GM10248 (cell line): ENCODE measurements around the gene ASIC2.

Experiments used
- CTCF ChIA-PET: fragments of 300-600 bp; sonication (Branson Sonifier 250); formaldehyde crosslinking; extraction: SDS; loops from one replicate; lab custom pipeline; 2021; ENCODE audit warnings: antibody characterized with exemption; lab: Yijun Ruan, JAX
- POLR2A ChIA-PET: fragments of 350-650 bp; sonication (Branson Sonifier 250); formaldehyde crosslinking; extraction: SDS; loops from one replicate; lab custom pipeline; 2020; ENCODE audit warnings: antibody characterized with exemption; lab: Yijun Ruan, JAX
- DNase-seq: peaks from one replicate; pipeline ENCODE4 v3.0.0; 2012; ENCODE audit errors: extremely low spot score
- TF ChIP-seq, protein P1 (sequence below): IDR thresholded peaks from 2 replicates; pipeline ENCODE4 v1.5.1; 2012; ENCODE audit warnings: mild to moderate bottlenecking, low read depth; ENCODE audit errors: extremely low read depth, missing control alignments, control extremely low read depth

ASIC2 gene

DNA sequence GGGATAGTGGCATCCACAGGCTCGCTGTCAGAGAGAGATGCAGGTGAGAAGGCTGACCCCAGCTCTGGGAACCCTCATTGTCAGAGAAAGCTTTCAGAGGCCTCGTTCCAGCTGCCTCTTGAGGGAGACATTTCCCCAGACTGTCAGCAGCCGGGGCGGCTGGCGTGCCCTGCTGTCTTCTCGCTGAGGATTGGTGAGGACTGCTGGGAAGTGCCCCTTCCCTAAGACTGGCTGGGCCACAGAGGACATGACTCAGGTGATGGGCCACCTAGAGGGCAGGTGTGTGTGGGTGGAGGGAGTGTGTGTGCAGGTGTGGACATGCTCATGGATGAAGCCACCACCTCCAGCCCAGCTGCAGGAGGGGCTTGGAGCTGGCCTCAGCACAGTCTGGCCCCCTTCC, 276.2 kb downstream of the ASIC2 start:
- TF ChIP-seq, protein P1, sequence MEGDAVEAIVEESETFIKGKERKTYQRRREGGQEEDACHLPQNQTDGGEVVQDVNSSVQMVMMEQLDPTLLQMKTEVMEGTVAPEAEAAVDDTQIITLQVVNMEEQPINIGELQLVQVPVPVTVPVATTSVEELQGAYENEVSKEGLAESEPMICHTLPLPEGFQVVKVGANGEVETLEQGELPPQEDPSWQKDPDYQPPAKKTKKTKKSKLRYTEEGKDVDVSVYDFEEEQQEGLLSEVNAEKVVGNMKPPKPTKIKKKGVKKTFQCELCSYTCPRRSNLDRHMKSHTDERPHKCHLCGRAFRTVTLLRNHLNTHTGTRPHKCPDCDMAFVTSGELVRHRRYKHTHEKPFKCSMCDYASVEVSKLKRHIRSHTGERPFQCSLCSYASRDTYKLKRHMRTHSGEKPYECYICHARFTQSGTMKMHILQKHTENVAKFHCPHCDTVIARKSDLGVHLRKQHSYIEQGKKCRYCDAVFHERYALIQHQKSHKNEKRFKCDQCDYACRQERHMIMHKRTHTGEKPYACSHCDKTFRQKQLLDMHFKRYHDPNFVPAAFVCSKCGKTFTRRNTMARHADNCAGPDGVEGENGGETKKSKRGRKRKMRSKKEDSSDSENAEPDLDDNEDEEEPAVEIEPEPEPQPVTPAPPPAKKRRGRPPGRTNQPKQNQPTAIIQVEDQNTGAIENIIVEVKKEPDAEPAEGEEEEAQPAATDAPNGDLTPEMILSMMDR = no peak
- no peak for DNase-seq
- ChIA-PET POLR2A (no interaction called here), CTCF (interaction anchor here (1.0 to 5.6 kb wide), 4 partner anchors 10 to 140 kb away, joined by 3 to 28 read pairs (median 4); no protein-coding TSS in a partner anchor)

DNA sequence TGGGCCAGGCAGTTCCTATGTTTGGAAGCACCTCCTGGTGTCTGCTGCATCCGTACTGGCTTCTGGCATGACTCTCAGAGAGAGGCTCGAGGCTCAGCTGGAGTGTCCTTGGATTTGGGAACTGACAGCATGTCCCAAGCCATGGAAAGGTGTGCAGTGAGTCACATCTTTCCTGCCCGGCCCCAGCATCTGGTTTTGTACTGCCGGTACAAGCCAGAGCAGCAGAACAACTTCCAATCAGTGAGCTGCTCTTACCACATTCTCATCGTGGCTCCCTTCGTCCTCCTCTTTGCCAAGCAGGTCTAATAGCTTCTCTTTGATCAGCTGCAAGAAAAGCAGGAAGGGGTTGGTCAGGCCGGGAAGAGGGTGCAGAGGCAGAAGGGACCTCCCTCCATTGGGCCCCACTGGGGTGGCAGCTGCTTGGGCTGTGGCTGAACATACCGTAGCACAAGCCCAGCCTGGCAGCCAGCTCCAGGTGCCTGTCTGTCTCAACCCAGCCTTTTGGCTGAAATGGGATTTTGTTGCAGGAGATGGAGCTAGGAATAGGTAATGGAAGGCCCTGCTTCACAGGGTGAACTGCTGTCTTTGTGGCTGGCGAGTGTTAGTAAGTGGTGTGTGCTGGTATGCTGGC, 277.3 kb downstream of the ASIC2 start:
- no peak for DNase-seq
- ChIA-PET CTCF (interaction anchor here (5.6 kb wide), 1 partner anchor 18 kb away, joined by 28 read pairs; no protein-coding TSS in a partner anchor), POLR2A (no interaction called here)
- TF ChIP-seq, protein P1 = no peak

DNA sequence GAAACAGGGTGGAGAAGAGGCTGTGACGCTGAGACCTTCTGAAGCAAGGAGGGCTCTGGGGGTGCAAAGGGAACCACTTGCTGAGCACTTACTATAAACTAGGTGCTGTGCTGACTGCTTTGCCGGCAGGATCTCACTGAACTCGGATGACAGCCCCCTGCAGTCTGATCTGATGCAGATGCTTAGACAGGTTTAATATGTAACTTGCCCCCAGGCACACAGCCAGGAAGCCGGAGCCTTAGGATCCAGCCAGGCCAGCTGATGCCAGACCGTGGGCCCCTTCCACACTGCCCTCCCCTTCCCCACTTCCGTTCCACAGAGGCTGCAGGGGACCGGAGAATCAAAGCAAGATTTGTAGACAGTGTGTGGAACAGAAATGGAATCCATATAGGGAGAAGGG, 278.3 kb downstream of the ASIC2 start:
- DNase-seq = no peak
- TF ChIP-seq, protein P1 = no peak
- POLR2A ChIA-PET = no interaction called here
- CTCF ChIA-PET = interaction anchor here (5.6 kb wide), 1 partner anchor 17 kb away, joined by 28 read pairs; no protein-coding TSS in a partner anchor

DNA sequence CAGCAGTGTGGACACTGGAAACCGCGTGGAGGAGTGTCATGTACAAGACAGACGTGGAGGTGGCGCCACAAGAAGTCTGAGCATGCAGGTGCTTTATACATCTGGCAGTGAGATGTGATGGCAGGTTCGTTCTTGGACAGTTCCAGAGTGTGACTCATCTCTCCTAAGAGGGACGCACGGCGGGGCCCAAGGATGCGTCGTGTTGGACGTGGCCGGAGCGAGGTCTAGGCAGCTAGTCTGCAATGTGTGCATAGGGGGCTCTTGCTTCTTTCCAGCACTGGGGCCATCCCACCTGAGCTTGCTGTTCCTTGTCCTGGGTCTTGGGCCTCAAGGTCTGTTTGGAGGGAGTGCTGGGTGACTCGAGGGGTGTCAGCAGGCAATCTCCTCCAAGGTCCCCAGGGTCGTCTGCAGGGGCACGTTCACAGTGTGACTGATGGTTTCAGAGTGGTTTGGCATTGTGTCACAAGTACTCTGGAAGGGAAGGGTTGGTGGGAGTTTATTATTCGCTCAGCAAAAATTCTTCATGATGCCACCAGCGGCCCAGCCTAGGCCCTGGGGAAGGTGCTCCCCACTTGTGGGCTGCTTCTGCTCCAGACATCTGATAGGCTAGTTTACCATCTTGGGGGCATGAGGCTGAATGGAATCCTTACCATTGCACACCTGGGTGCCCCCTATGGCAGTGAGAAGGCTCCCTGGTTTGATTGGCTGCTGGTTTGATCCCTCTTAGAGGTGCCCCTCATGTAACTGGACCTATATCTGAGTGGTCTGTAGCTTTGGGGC, 279.3 kb downstream of the ASIC2 start:
- TF ChIP-seq, protein P1 = no peak
- POLR2A ChIA-PET = no interaction called here
- CTCF ChIA-PET = interaction anchor here (5.6 kb wide), 1 partner anchor 16 kb away, joined by 28 read pairs; no protein-coding TSS in a partner anchor
- no peak for DNase-seq

DNA sequence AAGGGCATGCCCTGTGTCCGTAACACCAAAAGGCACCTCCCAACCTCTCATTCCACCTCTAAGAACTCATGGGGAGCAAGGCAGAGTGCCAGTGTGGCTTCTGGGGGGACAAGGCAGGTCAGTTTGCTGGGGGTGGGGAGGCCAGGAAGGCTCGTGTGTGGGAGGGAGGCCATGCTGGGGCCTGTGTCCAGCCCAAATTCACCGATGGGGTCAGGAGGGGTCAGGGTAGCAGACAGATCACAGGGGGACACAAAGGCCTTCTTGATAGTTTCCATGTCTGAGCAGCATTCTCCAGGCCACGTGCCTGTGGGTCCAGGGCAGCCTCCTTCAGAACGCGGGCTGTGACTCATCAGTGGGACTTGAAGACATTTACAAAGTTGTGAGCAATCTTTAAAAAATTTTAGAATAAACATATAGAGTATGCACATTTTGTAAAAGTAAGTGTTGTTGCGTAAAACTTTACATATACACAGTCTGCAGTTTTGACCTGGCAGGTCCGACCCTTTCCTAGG, 280.5 kb downstream of the ASIC2 start:
- ChIA-PET CTCF (interaction anchor here (1.7 kb wide), 1 partner anchor 13 kb away, joined by 6 read pairs; no protein-coding TSS in a partner anchor), POLR2A (no interaction called here)
- TF ChIP-seq, protein P1 = no peak
- DNase-seq = no peak

DNA sequence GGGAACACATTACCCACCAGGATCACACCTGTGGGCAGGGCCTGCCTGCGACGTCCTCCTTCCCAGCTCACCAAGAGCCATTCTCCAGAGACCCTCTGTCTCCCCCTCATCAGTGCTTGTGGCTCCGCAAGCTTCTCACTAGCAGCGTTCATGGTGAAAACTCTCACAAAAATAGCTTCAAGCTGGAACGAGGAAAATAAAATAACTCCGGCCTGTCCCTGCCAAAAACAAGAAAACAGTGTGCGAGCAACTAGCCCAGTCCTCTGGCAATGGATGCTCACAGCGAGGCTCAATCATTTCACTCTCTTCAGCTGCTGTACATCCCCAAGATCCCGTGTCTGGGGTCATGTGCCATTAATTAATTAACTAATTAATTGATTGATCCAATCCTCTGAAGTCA, 283.5 kb downstream of the ASIC2 start:
- TF ChIP-seq, protein P1 = no peak
- ChIA-PET CTCF (interaction anchor here (1.0 to 2.9 kb wide), 3 partner anchors 11 to 226 kb away, joined by 3 to 16 read pairs (median 3); no protein-coding TSS in a partner anchor), POLR2A (no interaction called here)
- DNase-seq = no peak
